Measurements from ENCODE around the gene BAIAP2.

The BAIAP2 gene

DNA sequence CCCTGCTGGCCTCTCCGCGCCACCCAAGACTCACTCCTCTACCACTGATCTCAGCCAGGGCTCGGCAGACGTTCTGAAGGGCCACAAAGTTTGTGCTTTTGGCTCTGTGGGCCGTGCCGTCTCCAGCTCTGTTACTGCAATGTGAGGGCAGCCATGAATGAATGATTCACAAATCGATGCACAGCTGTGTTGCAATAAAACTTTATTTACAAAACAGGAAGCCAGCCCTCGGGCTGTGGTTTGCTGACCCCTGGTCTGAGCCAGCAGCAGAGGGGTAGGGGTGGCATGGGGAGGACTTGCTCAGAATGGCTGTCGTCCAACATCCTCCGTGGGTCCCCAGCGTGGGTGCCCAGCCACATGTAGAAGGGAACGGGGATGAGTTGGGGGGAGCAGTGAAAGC, 67.4 kb downstream of the BAIAP2 start:
- no peak for ATAC-seq

DNA sequence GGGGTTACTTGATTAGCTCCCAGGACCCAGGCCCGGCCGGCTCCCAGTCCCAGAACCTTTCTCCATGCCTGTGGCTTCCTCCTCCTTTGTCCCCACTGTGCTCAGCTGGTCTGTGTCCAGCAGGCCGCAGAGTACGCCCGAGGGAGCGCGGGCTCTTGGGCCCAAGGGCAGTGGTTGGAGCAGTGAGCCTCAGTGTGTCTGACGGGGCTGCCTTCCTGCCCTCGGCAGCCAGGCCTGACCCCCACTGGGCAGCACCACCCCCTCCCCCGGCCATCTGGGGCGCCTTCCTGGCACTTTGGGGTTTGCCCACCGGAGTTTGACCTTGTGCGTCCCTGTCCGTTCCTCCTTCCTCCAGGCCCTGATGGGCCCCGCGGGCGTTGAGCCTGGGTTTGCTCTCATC, 67.9 kb downstream of the BAIAP2 start:
- no peak for ATAC-seq
- no peak for TF ChIP-seq TOX (CRISPR knock-in tag; IDR thresholded peaks at IDR 0.05; ENCODE audit: borderline replicate concordance)
- no peak for TF ChIP-seq OSR1 (CRISPR knock-in tag; IDR thresholded peaks at IDR 0.05)
- TF ChIP-seq ZFP3 (CRISPR knock-in tag; IDR thresholded peaks at IDR 0.05), result no peak
- no peak for TF ChIP-seq ZFP30 (CRISPR knock-in tag; IDR thresholded peaks at IDR 0.05)
- TF ChIP-seq ZNF565 (CRISPR knock-in tag; conservative IDR thresholded peaks at IDR 0.05; ENCODE audit: low read depth), result no peak
- TF ChIP-seq, protein P1, sequence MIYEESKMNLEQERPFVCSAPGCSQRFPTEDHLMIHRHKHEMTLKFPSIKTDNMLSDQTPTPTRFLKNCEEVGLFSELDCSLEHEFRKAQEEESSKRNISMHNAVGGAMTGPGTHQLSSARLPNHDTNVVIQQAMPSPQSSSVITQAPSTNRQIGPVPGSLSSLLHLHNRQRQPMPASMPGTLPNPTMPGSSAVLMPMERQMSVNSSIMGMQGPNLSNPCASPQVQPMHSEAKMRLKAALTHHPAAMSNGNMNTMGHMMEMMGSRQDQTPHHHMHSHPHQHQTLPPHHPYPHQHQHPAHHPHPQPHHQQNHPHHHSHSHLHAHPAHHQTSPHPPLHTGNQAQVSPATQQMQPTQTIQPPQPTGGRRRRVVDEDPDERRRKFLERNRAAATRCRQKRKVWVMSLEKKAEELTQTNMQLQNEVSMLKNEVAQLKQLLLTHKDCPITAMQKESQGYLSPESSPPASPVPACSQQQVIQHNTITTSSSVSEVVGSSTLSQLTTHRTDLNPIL (CRISPR knock-in tag; IDR thresholded peaks at IDR 0.05; ENCODE audit: low read depth), result no peak
- TF ChIP-seq ISL1 (CRISPR knock-in tag; IDR thresholded peaks at IDR 0.05), result no peak
- TF ChIP-seq, protein P2, sequence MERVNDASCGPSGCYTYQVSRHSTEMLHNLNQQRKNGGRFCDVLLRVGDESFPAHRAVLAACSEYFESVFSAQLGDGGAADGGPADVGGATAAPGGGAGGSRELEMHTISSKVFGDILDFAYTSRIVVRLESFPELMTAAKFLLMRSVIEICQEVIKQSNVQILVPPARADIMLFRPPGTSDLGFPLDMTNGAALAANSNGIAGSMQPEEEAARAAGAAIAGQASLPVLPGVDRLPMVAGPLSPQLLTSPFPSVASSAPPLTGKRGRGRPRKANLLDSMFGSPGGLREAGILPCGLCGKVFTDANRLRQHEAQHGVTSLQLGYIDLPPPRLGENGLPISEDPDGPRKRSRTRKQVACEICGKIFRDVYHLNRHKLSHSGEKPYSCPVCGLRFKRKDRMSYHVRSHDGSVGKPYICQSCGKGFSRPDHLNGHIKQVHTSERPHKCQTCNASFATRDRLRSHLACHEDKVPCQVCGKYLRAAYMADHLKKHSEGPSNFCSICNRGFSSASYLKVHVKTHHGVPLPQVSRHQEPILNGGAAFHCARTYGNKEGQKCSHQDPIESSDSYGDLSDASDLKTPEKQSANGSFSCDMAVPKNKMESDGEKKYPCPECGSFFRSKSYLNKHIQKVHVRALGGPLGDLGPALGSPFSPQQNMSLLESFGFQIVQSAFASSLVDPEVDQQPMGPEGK (CRISPR knock-in tag; IDR thresholded peaks at IDR 0.05; ENCODE audit: borderline replicate concordance), result no peak
- no peak for TF ChIP-seq ARNTL (CRISPR knock-in tag; IDR thresholded peaks at IDR 0.05; ENCODE audit: borderline replicate concordance, low read depth)
- no peak for TF ChIP-seq TCF4 (CRISPR knock-in tag; IDR thresholded peaks at IDR 0.05; ENCODE audit: borderline replicate concordance)
- TF ChIP-seq, protein P3, sequence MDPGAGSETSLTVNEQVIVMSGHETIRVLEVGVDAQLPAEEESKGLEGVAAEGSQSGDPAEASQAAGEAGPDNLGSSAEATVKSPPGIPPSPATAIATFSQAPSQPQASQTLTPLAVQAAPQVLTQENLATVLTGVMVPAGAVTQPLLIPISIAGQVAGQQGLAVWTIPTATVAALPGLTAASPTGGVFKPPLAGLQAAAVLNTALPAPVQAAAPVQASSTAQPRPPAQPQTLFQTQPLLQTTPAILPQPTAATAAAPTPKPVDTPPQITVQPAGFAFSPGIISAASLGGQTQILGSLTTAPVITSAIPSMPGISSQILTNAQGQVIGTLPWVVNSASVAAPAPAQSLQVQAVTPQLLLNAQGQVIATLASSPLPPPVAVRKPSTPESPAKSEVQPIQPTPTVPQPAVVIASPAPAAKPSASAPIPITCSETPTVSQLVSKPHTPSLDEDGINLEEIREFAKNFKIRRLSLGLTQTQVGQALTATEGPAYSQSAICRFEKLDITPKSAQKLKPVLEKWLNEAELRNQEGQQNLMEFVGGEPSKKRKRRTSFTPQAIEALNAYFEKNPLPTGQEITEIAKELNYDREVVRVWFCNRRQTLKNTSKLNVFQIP (CRISPR knock-in tag; IDR thresholded peaks at IDR 0.05; ENCODE audit: borderline replicate concordance, low read depth), result no peak
- TF ChIP-seq ESRRG (CRISPR knock-in tag; IDR thresholded peaks at IDR 0.05), result no peak
- TF ChIP-seq GLIS3 (CRISPR knock-in tag; IDR thresholded peaks at IDR 0.05), result no peak
- no peak for TF ChIP-seq ZNF70 (CRISPR knock-in tag; IDR thresholded peaks at IDR 0.05)
- TF ChIP-seq PPARA (CRISPR knock-in tag; IDR thresholded peaks at IDR 0.05; ENCODE audit: borderline replicate concordance), result no peak
- TF ChIP-seq BACH2 (CRISPR knock-in tag; IDR thresholded peaks at IDR 0.05; ENCODE audit: borderline replicate concordance), result no peak
- TF ChIP-seq, protein P4, sequence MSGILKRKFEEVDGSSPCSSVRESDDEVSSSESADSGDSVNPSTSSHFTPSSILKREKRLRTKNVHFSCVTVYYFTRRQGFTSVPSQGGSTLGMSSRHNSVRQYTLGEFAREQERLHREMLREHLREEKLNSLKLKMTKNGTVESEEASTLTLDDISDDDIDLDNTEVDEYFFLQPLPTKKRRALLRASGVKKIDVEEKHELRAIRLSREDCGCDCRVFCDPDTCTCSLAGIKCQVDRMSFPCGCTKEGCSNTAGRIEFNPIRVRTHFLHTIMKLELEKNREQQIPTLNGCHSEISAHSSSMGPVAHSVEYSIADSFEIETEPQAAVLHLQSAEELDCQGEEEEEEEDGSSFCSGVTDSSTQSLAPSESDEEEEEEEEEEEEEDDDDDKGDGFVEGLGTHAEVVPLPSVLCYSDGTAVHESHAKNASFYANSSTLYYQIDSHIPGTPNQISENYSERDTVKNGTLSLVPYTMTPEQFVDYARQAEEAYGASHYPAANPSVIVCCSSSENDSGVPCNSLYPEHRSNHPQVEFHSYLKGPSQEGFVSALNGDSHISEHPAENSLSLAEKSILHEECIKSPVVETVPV (CRISPR knock-in tag; IDR thresholded peaks at IDR 0.05), result no peak
- TF ChIP-seq ZNF8 (CRISPR knock-in tag; IDR thresholded peaks at IDR 0.05), result no peak
- no peak for TF ChIP-seq SNAI2 (CRISPR knock-in tag; IDR thresholded peaks at IDR 0.05)

More for the DNA sequence above, 67.4 kb downstream of the BAIAP2 start:
- TF ChIP-seq ESRRG (CRISPR knock-in tag; IDR thresholded peaks at IDR 0.05) (no peak), ISL1 (CRISPR knock-in tag; IDR thresholded peaks at IDR 0.05) (no peak), TCF4 (CRISPR knock-in tag; IDR thresholded peaks at IDR 0.05; ENCODE audit: borderline replicate concordance) (no peak), ZFP30 (CRISPR knock-in tag; IDR thresholded peaks at IDR 0.05) (no peak), RARB (CRISPR knock-in tag; IDR thresholded peaks at IDR 0.05) (no peak), CSDC2 (CRISPR knock-in tag; IDR thresholded peaks at IDR 0.05) (no peak)
- TF ChIP-seq, protein P5, sequence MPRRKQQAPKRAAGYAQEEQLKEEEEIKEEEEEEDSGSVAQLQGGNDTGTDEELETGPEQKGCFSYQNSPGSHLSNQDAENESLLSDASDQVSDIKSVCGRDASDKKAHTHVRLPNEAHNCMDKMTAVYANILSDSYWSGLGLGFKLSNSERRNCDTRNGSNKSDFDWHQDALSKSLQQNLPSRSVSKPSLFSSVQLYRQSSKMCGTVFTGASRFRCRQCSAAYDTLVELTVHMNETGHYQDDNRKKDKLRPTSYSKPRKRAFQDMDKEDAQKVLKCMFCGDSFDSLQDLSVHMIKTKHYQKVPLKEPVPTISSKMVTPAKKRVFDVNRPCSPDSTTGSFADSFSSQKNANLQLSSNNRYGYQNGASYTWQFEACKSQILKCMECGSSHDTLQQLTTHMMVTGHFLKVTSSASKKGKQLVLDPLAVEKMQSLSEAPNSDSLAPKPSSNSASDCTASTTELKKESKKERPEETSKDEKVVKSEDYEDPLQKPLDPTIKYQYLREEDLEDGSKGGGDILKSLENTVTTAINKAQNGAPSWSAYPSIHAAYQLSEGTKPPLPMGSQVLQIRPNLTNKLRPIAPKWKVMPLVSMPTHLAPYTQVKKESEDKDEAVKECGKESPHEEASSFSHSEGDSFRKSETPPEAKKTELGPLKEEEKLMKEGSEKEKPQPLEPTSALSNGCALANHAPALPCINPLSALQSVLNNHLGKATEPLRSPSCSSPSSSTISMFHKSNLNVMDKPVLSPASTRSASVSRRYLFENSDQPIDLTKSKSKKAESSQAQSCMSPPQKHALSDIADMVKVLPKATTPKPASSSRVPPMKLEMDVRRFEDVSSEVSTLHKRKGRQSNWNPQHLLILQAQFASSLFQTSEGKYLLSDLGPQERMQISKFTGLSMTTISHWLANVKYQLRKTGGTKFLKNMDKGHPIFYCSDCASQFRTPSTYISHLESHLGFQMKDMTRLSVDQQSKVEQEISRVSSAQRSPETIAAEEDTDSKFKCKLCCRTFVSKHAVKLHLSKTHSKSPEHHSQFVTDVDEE (CRISPR knock-in tag; IDR thresholded peaks at IDR 0.05), result no peak
- TF ChIP-seq, protein P2 (CRISPR knock-in tag; IDR thresholded peaks at IDR 0.05; ENCODE audit: borderline replicate concordance), result no peak
- TF ChIP-seq, protein P4 (CRISPR knock-in tag; IDR thresholded peaks at IDR 0.05), result no peak
- TF ChIP-seq, protein P3 (CRISPR knock-in tag; IDR thresholded peaks at IDR 0.05; ENCODE audit: borderline replicate concordance, low read depth), result no peak
